GM19043 (cell line): Measurements from ENCODE around the gene EVI2A.
"Not testable (repeated sequence)": the region's sequence is repeated elsewhere in the genome, so short reads cannot be mapped to it uniquely, and the experiment has no call there.

Experiments
- ATAC-seq: cut with Tn5 transposase; IDR thresholded peaks from one replicate; pipeline ENCODE4 v1.9.1; 2021; ENCODE audit warnings: low read depth; ENCODE audit not compliant: unreplicated experiment

The EVI2A gene

DNA sequence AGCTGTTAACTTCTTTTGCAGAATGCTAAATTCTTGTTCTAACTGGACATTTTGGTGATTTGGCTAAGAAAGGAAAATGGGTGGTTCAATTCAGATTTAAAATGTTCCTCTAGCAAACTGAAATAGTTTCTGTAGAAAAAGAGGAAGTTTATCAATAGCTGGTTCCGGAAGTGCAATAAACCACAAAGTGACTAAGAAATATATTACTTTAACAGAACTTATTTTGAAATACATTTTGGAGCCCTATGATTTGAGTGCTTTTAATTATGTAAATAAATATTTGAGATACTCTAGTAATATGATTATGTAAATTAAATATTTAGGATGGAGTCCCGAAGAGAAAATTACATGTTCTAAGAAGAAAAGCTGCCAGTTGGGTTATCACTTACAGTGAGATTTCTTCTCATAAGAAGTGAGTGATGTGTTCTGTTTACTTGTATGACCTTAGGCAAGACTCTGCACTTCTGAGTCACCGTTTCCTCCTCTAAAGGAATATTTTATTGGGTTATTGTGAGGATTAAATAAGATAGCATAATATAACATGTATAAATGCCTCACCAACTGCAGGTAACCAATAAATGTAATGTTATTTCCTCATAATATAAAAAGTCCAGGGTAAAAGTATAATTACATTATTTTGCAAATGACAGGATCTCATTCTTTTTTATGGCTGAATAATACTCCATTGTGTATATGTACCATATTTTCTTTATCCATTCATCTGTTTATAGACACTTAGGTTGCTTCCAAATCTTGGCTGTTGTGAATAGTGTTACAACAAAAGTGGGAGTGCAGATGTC is 7.2 kb downstream of the EVI2A start, which contains the start of gene EVI2B:
Gene EVI2B (minus strand): TSS at position 73 of the 800 bp plus-strand sequence. CDS start 8,445 bp downstream, outside the sequence.
- ATAC-seq, result no peak

DNA sequence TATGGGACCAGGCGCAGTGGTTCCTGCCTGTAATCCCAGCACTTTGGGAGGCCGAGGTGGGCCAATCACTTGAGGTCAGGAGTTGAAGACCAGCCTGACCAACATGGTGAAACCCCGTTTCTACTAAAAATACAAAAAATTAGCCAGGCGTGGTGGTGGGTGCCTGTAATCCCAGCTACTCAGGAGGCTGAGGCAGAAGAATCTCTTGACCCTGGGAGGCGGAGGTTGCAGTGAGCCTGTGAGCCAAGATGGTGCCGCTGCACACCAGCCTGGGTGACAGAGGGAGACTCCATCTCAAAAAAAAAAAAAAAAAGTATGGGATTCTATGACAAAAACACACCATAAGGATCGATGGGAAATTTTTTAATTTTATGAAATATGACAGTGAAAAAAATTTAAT is 9.2 kb downstream of the EVI2A start:
- not testable (repeated sequence) for ATAC-seq

DNA sequence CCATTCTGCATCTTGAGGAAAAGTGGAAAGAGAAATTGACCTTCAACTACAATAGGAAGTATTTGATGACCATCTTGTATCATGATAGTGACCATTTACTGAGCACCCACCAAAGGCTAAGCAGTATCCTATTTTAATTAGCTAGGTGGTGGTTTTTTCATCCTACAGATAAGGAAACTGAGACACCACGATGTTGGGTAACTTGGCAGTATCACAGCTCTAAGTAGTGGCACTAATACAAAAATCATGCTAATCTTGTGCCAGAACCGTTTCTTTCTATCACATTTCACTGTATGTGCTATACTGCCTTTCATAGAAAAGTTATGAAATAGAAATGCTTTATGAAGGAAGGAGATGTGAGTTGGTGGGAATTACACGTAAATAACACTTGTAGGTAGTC is 9.9 kb downstream of the EVI2A start:
- ATAC-seq, result no peak

DNA sequence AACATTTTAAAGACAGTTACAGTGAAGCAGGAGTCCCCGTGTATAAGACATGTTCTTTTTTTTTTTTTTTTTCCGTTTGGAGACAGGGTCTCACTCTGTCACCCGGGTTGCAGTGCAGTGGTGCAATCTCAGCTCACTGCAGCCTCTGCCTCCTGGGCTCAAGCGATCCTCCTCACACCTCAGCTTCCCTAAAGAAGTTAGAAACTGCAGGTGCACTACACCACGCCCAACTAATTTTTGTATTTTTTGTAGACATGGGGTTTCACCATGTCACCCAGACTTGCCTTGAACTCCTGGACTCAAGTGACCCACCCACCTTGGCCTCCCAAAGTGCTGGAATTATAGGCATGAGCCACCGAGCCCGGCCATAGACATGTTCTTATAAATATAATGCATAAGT is 10.5 kb downstream of the EVI2A start:
- ATAC-seq, result no peak

DNA sequence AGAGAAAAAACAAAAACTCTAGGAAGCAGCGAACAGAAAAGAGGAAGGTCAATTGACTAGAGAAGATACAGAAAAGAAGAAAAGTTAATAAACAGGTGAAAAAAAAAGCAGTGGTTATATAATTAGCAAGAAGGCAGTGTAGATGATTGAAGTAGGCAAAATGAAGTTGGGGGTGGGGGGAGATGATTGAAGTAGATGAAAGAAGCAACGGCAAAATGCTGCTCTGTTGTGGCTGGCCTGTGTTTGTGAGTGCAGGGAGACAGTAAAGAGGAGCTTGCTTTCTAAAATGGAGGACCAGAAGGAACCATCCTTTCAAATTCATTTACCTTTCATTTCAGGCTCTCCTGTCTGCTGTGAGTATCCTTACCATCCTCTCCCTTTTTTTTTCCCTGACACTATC is 11.2 kb downstream of the EVI2A start:
- no peak for ATAC-seq

DNA sequence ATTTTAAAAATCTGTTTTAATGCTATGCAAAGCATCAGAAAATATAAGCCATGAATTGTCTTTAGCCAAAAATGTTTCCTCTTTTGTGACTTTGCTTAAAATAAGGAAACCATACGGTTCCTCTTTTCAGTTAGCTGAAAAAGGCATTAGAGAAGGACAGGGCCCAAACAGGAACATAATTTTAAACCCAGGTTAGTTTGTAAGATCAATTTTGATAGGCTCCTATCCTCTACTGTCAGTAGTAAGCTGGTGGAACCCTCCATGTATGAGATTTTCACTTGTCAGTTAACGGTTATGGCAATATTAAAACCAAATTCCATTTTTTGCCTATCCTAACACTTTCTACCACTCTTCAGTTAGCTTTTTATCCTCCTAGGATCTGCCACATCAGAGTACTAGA is 11.9 kb downstream of the EVI2A start:
- peak; percentile 42 for ATAC-seq

DNA sequence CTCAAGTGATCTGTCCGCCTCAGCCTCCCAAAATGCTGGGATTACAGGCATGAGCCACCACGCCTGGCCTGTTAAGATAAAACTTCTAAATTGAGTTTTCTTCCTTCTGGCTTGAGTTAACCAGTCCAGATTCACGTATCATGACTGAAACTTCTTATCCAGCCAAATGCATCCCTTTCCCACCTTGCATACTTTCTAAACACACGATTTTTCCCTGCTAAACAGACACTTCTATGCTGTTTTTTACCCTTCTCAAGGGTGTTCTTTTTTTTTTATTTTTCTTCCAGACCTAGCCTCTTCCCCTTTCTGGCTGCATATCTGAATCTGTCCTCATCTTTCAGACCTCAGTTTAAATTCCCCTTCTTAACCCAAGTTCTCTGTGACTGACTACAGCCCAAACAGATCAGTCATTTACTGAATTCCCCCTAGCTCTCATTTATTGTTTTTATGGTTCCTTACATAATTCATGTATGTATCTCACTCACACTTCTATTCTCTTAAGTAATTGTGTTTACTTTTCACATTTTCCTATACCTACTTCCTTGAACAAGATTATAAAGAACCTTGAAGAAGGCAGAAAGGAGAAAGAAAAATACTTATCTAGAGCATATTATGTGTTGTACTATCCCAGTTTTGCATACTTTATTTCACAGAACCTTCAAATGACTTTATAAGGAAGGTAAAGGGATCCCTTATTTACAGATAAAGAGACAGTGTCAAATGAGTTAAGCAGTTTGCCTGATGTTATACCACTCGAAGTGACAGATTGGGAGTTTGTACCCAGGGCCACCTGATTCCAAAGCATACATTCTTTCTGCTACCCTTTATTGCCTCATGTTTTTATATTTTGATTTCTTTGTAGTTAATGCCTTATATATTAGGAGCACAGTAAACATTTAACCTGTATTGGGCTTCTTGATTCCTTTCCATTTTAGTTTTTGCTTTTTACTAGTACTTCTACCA is 12.8 kb downstream of the EVI2A start:
- no peak for ATAC-seq

DNA sequence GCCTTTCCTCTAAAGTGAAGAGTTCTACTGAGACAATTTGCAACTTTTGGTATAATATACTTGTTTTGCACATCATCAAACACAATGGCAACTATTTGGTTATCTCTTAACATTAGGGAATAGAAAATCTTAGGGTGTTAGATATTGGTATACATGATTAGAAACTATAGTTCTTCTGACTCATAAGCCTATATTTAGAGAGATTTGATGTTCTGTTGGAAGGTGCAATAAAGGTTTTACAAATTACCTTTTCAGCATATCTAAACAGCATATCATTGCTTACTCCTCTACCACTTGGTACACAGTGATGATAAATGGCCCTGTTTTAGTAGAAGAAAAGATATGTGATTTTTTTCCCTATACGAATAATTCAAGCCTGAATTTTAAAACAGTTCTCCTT is 13.8 kb downstream of the EVI2A start:
- no peak for ATAC-seq

DNA sequence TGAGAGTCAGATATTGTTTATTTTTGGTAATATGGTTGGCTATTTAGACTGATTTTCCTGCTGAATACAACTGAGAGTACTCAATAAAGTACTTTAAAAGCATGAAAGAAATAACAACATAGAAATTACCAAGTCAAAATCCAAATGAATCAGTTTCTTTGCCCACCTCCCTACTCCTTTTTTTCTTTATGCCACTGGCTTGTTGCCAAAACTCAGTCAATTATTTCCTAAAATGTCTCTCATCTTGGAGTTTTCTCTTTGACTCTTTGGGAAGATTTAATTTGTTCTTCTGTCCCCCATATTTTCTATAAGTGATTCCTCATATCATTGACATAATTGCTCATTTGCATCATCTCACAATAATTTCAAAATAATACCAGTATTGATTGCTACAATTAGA is 21.8 kb downstream of the EVI2A start:
- no peak for ATAC-seq

DNA sequence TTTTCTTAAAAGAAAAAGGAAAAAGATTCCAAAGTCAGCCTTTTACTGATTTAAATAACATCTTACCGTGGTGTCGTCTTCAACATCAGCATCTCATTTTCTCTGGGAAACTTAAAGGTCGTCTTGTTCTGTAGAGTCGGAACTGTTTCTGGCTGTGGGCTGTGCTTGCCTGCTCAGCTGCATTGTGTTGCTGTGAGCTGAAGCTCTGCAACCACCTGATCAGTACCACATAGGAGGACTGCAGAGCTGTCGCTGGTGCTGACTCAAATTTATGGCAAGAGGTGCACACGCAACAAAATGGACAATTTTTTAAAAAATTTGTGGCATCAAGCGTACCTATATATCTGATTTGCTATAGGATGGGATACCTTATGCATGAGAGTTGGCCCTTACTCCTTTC is 24.3 kb downstream of the EVI2A start, which contains the start of gene OMG:
Gene OMG (minus strand): TSS at position 150 of the 400 bp plus-strand sequence. CDS start 908 bp downstream, outside the sequence.
- ATAC-seq, result no peak

DNA sequence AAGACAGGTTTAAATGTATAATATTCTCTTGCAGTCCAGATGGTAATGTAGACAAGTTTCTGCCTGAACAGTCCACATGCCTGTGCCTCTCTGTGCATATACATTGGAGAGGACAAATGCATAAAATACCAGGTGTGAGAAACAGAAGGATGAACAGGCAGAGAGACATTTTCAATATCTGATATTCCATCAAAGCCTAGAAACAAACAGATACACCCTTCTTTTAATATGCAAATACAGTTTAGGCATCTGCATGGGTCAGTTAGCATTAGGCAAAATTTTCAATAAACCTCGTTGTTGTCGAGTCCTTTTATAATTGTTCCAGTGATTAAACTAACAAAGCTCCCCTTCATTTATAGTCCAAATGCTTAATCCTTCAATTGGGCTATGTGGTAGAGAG is 25.3 kb downstream of the EVI2A start:
- ATAC-seq, result no peak

DNA sequence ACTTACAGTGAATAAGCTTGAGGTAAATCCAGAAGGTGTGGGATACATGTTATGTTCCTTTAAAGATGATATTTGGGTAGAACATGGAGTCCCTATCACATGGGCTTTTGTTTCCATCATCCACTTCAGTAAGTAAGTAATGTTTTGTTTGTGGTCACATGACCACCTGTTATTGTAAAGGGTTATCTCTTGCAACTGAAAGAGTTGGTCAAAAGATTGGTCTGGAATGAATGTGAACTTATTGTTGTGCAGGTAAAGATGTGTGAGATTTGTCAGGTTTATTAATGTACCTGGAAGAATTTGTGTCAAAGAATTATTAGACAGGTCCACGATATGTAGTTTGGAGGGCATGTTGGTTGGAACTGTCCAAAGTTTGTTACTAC is 25.9 kb downstream of the EVI2A start:
- no peak for ATAC-seq

DNA sequence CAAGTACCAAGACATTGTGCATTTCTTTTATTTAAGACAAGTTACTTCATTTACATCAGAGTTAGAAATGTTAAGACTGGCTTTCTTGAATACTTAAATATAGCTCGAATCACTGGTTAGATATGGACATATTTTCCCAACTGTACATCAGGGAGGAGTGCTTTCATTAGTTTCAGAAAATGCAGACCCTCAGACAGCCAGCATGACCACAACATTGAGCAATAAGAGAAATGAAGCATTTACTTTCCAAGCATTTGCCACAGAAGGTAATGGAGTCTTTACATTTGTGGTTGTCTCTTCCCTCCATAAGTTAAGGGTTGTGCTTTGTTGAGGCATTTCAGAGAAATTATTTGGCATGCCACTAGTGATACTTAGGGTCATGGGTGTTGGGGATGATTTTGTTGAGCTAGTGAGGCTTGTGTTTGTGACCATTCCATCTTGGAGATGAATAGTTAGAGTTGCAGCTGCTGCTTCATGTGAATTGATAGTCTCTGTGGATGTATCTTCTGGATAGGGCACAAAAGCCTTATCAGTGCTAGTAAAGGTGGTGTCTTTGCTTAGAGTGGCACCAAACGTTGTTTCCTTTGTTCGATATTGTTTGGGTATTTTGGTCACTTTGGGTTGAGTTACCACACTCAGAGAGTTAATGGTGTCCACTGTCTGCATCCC is 26.5 kb downstream of the EVI2A start:
- no peak for ATAC-seq

DNA sequence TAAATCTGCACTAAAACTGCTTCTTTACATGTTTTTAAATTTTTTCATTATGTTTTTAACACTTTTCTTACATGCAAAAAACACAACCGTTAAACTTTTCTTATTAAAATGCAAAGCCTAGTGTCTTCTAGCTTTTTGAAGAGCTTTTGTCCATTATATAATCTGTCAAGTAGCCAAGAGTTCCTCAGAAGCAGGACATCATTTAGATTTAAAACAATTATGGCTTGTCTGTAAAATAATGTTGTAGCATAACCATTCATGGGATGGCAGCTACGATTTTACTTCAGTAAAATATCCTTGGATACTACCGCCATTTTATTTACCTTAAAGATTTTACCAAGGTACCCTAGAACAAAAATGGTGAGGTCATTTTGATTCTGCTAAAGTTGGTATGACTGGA is 27.2 kb downstream of the EVI2A start:
- no peak for ATAC-seq

DNA sequence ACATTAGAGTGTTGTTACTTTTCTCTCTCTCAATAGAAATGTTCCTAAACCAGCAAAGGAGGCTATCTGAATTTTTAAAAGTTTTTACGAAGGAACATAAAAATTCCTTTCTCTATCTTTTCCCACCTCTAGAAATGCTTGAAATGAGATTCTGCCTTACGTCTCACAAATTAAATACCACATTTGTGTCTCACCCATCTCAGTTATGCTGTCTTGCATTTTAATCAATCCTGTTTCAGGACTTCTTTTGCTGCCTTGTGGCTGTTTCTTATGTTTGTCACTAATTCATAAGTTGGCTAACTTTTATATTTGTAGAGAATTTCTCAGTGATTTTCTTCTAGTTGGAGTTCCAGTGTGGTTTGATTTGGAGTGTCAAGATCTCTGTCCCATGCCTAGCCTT is 27.8 kb downstream of the EVI2A start:
- no peak for ATAC-seq

DNA sequence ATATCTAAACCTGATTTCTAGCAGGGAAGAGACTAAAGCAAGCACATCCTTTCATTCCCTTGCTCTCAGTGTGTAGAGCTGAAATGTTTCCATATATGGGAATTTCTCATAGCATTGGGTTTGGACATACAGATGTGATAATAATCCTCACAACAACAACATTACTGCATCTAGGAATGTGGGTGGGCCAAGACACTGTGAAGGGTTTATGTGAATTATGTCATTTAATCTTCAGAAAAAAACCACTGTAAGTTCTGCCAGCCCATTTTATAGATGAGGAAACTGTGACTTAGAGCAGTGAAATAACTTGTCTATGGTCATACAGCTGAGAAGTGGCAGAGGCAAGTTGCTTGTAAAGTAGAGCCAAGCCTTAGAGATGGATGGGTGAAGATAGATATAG is 29.6 kb downstream of the EVI2A start:
- no peak for ATAC-seq

DNA sequence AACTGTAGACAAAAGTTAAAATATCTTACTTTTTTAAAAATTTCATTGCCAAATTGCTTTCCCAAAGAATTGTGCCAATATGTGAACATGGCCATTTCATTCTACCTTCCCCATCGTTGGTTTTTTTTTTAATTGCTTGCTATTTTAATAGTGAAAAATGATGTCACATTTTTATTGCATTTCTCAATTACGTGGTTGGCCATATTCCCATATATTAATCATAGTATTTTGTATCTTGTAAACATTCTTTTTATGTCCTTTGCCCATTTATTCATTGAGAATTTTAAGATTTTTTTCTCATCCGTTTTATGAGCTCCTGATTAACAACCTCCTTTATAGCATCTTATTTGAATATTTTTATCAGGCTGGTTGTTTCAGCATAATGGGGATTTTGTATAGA is 31.6 kb downstream of the EVI2A start:
- no peak for ATAC-seq

DNA sequence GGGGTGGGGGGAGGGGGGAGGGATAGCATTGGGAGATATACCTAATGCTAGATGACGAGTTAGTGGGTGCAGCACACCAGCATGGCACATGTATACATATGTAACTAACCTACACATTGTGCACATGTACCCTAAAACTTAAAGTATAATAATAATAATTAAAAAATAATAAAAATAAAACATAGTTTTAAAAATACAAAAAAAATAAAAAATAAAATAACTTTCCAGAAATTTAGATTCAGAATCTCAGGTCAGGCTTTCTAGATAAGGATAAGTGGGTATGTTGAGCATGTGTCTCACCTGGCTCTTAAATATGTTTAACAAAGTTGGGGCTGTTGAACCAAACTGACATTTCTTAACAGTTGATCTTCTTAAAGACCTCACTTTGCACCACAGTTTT is 33.5 kb downstream of the EVI2A start:
- not testable (repeated sequence) for ATAC-seq

DNA sequence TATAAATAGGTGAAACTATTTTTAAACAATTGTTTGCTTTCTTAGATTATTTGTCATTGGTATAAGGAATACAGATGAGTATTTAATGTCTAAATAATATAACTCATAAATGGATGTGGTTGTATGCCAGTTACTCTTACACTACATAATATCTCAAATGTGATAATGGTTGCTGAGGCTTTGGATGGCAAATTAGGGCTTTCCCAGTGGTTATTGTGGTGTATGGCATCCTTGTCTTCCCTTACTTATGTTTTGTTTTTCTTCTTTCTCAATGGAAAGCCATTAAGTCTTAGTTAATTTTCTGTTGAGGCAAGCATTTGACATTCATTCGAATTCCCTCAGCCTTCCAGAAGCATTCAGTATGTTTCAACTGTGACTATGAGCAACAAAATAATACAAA is 34.8 kb downstream of the EVI2A start:
- no peak for ATAC-seq

DNA sequence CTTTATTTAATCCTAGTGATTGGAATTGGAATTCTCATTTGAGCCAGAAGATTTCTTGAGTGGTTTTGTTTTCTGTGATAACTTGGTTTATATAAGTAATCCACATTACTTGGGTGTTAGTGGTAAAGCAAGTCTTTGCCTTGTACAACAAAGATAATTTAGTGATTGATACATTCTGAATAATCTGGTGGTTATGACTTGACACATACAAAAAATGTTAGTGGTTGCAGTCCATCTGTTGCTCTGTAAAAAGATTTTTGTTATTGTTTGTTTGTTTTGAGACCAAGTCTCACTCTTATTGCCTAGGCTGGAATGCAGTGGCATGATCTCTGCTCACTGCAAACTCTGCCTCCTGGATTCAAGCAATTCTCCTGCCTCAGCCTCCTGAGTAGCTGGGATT is 37.6 kb downstream of the EVI2A start:
- ATAC-seq, result no peak

DNA sequence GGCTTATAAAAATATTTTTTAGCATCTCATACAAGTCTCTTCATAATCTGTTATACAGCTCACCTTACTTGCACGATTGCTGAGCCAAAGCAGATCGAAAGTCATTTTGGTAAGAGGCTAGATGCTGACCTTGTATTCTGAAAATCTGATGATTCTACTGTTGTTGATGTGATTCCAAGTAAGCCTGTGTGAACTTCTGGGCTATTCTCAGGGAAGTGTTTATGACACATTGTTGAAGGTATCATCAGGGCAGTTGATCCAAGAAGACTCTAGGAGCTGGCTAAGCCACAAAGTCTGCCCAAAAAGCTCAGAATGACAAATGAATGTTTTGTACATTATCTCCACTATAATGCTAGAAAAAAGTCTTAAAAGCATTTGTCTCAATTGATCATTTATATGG is 40.4 kb downstream of the EVI2A start:
- ATAC-seq, result no peak
